Measurements from ENCODE around the gene MICALL1.

The MICALL1 gene

DNA sequence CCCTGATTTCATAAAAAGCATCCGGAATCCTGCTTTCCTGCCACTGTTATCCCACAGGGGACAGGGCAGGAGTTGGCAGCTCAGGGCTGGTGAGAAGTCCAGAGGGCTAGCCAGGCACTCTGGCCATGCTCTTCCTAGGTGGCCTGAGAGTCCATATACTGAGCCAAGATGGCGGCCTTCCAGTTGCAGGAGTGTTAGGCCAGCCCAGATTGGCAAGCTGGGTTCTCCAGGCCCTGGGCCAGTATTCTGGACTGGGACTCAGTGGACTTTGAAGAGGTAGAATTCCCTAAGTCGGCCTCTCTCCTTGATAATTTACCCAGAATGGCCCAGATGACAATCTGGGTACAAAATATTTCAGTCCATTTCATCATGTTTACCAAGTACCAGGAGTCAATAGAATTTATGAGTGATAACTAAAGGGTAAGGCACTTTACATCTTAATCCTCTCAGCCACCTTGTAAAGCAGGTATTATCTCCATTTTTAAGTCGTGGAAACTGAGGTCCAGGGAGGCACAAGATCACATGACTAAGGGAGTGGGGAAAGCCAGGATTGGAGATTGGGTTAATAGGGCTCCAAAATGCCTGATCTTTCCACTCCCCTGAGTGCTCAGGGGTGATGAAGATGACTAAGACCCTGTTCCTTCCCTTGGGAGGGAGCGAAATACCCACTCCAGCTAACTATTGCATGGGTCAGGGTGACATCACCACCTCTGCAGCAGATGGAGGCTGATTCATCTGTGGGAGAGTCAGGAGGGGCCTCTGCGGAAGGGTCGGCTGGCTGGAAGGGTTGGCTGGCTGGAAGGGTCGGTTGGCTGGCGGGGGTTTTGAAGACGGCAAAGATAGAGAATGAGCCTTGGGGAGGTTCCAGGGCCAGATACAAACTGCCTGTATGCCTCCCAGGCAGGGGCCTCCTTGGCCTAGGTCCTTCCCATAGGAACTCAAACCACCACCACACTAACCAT is 1.2 kb upstream of the MICALL1 start:
- Histone ChIP-seq H3K4me3 (IDR thresholded peaks at IDR 0.05; ENCODE audit: insufficient read depth, low read depth, low read length) (no peak overlapping the region), H2AFZ (ENCODE audit: low read depth) (peak overlapping the region; percentile 74; the same call in 1 of the 2 replicates), H3K9ac (no peak overlapping the region; the same call in 1 of the 2 replicates), H3K4me2 (peak overlapping the region; percentile 80; the same call in 1 of the 2 replicates), H3K27ac (no peak overlapping the region), H3K79me2 (ENCODE audit: insufficient read depth, low read depth) (no peaks in the 10 kb centered on the region), H3K36me3 (ENCODE audit: insufficient read depth) (no peaks in the 10 kb centered on the region), H3K27me3 (ENCODE audit: insufficient read depth, low read depth) (no peaks in the 10 kb centered on the region), H3K4me1 (ENCODE audit: low read depth, poor library complexity, severe bottlenecking) (peaks cover 18% of the 10 kb centered on the region), H4K20me1 (ENCODE audit: insufficient read depth) (no peaks in the 10 kb centered on the region)
- TF ChIP-seq, protein P1, sequence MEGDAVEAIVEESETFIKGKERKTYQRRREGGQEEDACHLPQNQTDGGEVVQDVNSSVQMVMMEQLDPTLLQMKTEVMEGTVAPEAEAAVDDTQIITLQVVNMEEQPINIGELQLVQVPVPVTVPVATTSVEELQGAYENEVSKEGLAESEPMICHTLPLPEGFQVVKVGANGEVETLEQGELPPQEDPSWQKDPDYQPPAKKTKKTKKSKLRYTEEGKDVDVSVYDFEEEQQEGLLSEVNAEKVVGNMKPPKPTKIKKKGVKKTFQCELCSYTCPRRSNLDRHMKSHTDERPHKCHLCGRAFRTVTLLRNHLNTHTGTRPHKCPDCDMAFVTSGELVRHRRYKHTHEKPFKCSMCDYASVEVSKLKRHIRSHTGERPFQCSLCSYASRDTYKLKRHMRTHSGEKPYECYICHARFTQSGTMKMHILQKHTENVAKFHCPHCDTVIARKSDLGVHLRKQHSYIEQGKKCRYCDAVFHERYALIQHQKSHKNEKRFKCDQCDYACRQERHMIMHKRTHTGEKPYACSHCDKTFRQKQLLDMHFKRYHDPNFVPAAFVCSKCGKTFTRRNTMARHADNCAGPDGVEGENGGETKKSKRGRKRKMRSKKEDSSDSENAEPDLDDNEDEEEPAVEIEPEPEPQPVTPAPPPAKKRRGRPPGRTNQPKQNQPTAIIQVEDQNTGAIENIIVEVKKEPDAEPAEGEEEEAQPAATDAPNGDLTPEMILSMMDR (conservative IDR thresholded peaks at IDR 0.05; ENCODE audit: low read depth, low read length): no peak

DNA sequence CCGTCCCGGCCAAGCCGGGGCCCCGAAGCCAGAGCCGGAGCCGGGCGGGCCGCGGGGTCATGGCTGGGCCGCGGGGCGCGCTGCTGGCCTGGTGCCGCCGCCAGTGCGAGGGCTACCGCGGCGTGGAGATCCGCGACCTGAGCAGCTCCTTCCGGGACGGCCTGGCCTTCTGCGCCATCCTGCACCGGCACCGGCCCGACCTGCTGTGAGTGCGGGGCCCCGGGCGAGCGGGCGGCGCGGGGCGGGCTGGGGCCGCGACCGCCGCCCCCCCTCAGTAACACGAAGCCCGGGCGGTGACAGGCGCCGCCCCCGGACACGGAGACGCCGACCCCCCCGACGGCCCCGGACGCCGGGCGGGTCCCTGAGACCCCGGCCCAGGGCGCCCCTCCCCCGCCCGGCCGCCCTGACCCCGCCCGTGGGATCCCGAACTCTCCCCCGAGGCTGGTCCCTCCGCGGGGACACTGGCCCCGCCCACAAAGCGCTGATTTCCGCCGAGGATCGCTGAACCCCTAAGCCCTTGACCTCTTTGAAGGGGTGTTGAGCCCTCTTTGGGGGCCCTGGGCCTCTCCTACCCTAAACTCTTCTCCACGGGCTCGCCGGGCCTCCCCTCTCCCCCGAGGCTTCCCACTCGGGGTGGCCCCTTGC is 389 bp downstream of the MICALL1 start:
- Histone ChIP-seq H3K9ac (peak overlapping the region; percentile 64; the same call in 1 of the 2 replicates), H4K20me1 (ENCODE audit: insufficient read depth) (no peaks in the 10 kb centered on the region), H3K4me3 (IDR thresholded peaks at IDR 0.05; ENCODE audit: insufficient read depth, low read depth, low read length) (no peak overlapping the region), H2AFZ (ENCODE audit: low read depth) (peak overlapping the region; percentile 54), H3K79me2 (ENCODE audit: insufficient read depth, low read depth) (no peaks in the 10 kb centered on the region), H3K27ac (no peak overlapping the region), H3K27me3 (ENCODE audit: insufficient read depth, low read depth) (no peaks in the 10 kb centered on the region), H3K4me1 (ENCODE audit: low read depth, poor library complexity, severe bottlenecking) (peaks cover 18% of the 10 kb centered on the region), H3K4me2 (peak overlapping the region; percentile 89), H3K36me3 (ENCODE audit: insufficient read depth) (no peaks in the 10 kb centered on the region)
- TF ChIP-seq, protein P1 (conservative IDR thresholded peaks at IDR 0.05; ENCODE audit: low read depth, low read length): no peak

DNA sequence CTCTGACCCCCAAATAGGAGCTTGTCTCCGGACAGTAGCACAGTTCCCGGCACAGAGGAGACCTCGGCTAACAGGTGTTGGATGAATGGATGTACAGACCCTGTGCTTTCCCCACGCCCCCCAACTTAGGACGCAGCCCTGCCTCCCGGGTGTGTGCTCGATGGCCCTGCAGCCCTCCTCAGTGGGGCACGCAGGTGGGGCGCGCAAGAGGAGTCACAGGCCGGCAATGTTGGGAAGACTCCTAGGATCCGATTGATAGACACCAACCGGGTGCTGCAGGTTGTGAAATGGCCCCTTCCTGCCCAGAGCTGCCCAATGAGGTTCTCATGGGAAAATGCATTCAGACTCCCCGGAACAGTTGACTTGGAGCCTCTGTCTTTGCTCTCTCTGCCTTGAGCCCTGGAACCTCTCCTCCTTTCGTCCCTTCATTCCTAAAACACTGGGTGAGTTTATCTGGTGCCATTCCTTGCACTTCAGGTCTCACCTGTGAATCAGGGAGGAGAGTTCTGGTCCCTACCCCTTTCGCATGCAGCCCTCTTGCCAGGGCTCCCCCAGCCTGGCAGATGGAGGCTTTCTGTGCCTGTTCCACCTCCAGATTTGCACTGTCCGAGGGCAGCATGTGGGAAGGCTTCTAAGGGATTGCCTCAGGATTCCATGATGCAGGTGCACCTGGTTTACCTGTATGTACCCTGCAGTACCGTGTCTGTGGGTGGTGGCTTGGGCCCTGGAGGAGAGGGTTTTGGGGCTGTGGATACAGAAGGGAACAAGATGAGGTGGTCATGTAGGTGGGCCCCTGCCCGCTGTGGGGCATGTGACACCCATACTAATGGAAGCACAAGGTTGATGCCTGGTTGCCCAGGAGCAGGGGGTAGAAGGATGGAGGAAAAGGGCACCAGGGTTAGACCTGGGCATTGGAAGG is 1.2 kb downstream of the MICALL1 start:
- Histone ChIP-seq H3K27ac (no peak overlapping the region), H2AFZ (ENCODE audit: low read depth) (peak overlapping the region; percentile 54)

More for the DNA sequence above, 1.2 kb downstream of the MICALL1 start:
- Histone ChIP-seq H3K79me2 (ENCODE audit: insufficient read depth, low read depth) (no peaks in the 10 kb centered on the region), H3K4me3 (IDR thresholded peaks at IDR 0.05; ENCODE audit: insufficient read depth, low read depth, low read length) (no peak overlapping the region), H3K4me1 (ENCODE audit: low read depth, poor library complexity, severe bottlenecking) (peaks cover 18% of the 10 kb centered on the region), H3K9ac (peak overlapping the region; percentile 64; the same call in 1 of the 2 replicates), H3K4me2 (peak overlapping the region; percentile 89), H4K20me1 (ENCODE audit: insufficient read depth) (no peaks in the 10 kb centered on the region), H3K36me3 (ENCODE audit: insufficient read depth) (no peaks in the 10 kb centered on the region), H3K27me3 (ENCODE audit: insufficient read depth, low read depth) (no peaks in the 10 kb centered on the region)
- TF ChIP-seq, protein P1 (conservative IDR thresholded peaks at IDR 0.05; ENCODE audit: low read depth, low read length): no peak

Data from KMS-11 (cell line).